Ramos (cell line): Measurements from ENCODE around the gene GLB1L.
"Not testable (repeated sequence)": the region's sequence is repeated elsewhere in the genome, so short reads cannot be mapped to it uniquely, and the experiment has no call there.

Experiments
- in situ Hi-C: fragments of 300-500 bp; cut with MboI; formaldehyde crosslinking; loops from one replicate; pipeline ENCODE4 v1.14.3; 2022; ENCODE audit warnings: low sequenced_read_pairs; ENCODE audit not compliant: unreplicated experiment

Gene GLB1L

GRCh38 chr2:219245148-219245898 lies at the start of gene GLB1L, which contains the start of gene STK16:
TSS of gene GLB1L (minus strand) at chr2:219245444. CDS start at chr2:219243573, 1,871 bp downstream.
TSS of gene STK16 (plus strand) at chr2:219245479. CDS start at chr2:219246000, 521 bp downstream.
- in situ Hi-C loops, result loop anchor here (5.0 kb wide), 1 partner anchor 47 kb away; no protein-coding TSS in a partner anchor

DNA sequence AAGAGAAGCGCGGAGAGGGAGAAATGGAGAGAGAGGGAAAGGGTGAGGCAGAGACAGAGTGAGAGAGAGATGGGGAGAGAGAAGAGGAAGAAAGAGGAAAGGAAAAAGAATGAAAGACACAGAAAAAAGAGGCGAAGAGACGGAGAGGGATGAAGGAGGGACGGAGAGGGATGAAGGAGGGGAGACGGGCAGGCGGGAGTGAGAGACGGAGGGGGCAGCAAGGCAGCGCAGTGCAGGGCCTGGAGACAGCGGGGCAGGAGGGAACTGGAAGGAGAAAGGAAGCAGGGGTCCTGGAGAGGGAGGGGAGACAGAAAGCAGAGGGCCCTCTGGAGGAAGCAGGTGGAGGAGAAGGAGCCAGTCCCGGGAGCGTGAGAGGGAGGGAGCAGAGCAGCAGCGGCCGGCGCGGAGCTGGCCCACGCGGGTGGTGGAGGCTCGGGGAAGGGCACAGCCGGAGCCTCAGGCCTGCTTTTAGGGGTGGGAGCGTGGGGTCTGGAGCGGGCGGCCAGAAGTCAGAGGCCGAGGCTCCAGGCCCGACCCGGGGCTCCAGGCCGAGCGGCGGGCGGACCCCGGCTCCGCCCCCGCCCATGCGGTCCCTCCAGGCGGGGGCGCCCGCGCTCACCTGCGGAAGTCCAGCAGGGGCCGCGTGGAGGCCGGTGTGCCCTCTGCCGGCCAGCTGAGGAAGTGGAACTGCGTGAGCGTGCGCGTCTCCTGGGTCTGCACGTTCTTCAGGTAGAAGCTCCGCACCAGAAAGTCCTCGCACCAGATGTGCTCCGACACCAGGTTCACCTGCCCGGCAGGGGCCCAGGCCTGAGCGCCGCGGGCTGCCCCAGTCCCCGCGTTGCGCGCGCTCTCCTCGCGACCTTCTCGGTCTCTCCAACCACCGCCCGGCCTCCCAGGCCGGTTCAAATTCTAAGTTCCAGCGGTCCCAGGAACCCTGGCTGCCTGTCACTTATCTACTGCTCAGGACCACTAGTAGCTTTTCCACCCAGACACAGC lies 49.4 kb upstream of the GLB1L start:
- in situ Hi-C loops, result loop anchor here (5.0 kb wide), 2 partner anchors 47 to 132 kb away; partner anchors contain the start of genes GLB1L, NHEJ1 and STK16

DNA sequence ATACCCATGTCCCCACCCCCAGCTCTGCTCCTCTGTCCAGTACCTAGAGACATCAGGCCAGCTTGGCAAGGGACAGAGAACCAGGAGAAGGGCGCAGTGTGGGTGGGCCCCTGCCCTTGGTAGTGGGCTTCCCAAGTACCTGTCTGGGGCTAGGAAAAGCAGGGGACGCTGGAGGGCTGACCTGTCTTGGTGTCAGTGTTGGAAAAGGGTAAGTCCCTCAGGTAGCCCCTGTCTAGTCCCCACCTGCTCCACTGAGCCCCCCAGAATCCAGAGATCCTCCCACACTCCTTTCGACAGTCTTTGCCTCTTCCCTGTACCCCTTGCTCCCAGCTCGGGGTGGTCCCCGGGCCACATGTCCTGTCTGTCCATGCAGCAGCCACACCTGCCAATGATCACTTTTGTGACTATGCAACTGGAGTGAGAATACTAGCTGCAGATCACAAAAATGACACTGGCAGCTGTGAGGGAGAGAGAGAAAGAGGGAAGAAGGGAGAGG lies 48.5 kb upstream of the GLB1L start:
- in situ Hi-C loops, result loop anchor here (5.0 kb wide), 1 partner anchor 46 kb away; the partner anchor contains the start of genes GLB1L and STK16

GRCh38 chr2:219292616-219293015 lies 47.4 kb upstream of the GLB1L start:
- in situ Hi-C loops, result loop anchor here (5.0 kb wide), 1 partner anchor 45 kb away; the partner anchor contains the start of genes GLB1L and STK16

DNA sequence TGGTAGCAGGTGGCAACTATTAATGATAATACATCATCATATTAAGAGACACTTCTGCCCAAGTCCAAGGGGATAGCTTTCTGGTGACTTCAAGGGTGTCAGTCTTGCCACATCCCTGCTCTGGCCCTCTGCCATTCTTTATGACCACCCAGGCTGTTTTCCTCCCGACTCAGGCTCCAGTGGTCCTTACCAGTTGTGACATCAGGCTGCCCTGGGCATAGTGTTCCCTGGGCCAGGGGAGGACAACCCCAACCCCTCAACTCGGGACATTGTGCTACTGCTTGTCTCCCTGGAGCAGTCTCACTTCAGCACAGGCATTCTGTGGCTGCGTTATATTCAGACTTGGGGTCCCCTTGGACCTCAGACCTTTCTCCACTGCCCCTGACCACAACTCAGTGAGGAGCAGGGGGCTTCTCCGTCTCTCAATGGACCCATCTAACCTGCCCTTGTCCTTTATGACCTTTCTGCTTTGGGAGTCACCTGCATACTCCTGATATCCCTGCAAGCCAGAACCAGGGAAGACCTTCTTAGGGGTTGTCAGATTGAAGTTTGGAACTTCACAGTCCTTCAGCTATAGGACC lies 46.8 kb upstream of the GLB1L start:
- in situ Hi-C loops, result loop anchor here (5.0 kb wide), 1 partner anchor 45 kb away; the partner anchor contains the start of genes GLB1L and STK16

DNA sequence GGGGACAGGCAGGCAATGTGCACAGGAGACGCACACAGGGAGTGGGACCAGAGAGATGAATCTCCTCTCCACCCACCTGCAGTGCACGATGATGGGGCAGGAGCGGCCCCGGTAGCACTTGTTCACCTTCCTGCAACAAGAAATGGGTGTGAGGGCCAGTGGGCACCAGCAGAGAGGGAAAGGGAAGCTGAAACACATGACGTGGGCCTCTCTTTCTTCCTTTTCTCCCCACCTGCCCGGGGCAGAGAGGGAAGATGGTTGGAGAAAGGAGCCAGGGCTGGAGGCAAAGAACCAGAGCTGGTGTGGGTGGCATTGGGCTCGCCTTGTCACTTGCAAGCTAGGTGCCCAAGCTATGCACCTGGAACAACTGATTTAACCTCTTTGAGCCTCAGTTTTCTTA lies 46.1 kb upstream of the GLB1L start:
- in situ Hi-C loops, result loop anchor here (5.0 kb wide), 1 partner anchor 44 kb away; the partner anchor contains the start of genes GLB1L and STK16

- in situ Hi-C loops, result loop anchor here (5.0 kb wide), 1 partner anchor 43 kb away; the partner anchor contains the start of genes GLB1L and STK16
Measured at GRCh38 chr2:219290381-219291171, 45.3 kb upstream of the GLB1L start.

DNA sequence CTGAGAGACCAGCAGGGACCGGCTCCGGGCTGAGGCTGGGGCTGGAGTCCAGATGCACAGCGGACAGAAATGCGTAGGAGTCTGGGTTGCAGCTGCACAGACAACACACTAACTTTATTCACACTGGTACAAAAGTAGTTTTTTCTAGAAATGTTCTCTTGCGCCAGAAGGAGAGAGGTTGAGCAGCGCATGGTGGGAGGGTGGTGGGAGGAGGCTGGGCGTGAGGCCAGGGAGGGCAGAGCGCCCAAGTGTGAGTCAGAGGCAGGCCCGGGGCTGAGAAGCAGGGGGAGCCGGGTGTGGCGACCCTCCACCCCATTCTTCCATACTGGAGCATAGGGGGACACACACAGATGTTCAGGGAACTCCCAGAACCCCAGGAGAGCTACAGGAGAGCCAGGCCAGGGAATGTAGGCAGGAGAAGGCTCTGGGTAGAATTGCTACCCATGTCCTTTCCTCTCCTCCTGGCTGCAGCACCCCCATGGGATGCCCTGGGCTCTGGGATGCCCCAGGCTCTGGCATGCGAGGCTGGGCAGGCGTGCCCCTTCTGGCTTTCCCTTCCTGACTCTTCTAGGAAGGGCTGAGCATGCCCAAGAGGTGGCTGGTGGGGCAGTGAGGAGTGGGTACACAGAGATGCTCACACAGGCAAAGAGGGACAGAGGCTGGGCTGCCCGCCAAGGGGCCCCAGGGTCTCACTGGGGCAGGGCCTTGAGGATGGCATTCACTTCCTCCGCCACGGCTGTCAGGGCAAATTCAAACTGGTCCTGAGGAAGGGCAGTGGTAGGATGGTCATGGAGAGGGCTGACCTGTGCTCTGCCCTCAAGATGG lies 44.5 kb upstream of the GLB1L start:
- in situ Hi-C loops, result loop anchor here (5.0 kb wide), 1 partner anchor 42 kb away; the partner anchor contains the start of genes GLB1L and STK16

DNA sequence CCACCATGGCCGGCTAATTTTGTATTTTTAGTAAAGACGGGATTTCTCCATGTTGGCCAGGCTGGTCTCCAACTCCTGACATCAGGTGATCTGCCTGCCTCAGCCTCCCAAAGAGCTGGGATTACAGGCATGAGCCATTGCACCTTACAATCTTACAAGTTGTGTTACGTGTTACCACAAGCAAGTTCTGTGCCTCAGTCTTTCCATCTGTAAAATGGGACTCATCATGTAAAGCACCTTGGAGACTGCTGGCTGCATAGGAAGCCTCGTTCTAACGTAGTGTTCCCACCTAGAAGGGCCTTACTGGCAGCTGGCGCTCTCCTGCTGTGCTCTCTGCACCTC lies 43.9 kb upstream of the GLB1L start:
- in situ Hi-C loops, result no loop called here

DNA sequence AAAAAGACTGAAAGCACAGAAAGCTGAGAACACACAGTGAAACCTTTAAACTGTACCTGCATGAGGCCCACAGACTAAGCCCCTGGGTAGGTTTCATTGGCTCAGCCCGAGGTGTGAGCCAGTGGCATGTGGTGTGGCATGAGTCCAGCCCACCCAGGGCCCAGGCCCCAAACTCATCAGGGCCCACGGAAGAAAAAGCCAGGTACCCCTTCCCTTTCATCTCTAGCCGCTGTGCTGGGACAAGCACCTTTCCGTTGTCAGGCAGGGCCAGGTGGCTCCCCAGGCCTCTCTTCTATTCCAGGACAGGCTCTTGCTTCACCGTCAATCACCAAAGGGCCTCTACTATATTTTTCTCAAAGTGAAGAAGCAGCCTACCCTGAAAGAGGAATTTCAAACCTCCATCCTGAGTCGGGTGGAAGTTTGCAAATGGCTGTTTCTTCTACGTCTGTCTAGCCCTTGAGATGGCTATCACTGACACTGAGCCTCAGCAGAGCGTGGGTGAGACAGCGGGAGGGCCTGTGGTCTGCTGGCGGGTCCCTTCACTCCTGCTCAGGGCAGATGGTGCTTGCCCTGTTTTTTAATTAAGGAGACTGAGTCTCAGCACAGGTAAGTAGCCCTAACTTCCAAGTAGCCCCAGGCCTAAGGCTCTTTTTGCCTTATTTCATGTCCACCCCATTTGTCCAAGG lies 42.5 kb upstream of the GLB1L start:
- in situ Hi-C loops, result no loop called here

- in situ Hi-C loops, result not testable (repeated sequence)
Measured at GRCh38 chr2:219287116-219287440, 41.8 kb upstream of the GLB1L start.

DNA sequence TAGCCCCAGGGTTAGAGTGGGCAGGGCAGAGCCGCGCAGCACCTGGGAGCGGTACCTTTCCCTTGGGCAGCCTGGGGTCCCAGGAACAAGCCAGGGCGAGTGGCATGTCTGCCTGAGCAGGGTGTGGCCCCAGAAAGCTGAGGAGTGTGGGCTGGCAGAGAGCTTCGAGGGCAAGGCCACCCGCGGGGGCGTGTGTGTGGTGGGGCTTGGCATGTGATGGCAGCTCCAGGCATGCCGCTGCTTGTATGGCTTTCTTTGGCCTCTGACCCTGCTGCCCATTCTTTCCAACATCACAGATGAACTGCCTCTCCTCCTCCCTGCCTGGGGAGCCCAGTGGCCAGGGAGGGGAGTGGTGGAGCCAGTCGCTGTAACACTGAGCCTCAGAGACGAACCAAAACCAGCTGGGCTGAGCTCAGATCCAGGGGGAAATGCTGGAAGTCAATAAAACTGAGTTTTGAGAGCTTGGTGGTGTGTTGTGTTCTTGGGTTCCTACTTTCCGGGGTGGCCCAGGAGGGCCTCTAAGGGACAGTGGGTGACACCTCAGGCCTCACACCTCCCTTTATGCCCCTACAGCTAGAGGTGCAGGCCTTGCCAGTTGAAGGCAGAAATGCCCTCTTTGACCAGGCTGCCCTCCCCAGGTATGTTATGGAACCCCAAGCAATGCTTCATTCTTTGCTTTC lies 41.3 kb upstream of the GLB1L start:
- in situ Hi-C loops, result no loop called here

GRCh38 chr2:219285894-219286425 lies 40.7 kb upstream of the GLB1L start:
- in situ Hi-C loops, result no loop called here

- in situ Hi-C loops, result no loop called here
Measured at GRCh38 chr2:219285373-219285735, 40.1 kb upstream of the GLB1L start.

GRCh38 chr2:219284501-219285372 lies 39.5 kb upstream of the GLB1L start:
- in situ Hi-C loops, result no loop called here

DNA sequence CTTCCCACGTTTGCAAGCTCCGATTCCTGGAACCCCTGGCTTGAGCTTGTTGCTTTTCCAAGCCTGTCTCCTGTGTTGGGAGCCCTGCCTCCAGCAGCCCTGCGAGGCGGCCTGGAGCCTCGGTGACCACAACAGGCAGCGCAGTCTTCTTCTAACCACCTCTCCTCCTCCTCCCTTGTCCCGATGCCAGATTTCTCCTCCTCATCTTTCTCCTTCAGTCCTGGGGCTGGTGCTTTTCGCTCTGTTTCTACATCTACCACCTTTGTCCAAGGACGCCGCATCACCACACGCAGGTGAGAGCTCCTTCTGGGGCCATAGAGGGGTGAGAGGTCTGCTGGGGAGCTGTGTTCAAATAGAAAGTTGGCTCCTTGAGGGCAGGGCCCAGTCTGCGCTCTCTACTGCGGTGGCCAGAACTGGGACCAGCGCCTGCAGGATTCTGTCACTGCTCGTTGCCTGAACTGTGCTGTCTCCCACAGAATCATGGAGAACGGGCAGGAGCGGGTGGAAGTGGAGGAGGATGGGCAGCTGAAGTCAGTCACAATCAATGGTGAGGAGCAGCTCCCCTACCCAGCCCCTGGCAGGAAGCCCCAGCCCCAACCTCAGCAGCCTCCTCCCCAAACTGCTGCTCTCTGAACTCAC lies 37.8 kb upstream of the GLB1L start:
- in situ Hi-C loops, result no loop called here
